HEK293 (cell line): ENCODE results near the gene RECK.

ENCODE experiments used
- GFI1B ChIP-seq: fragments of 450-650 bp; formaldehyde crosslinking; IDR thresholded peaks from 2 replicates; pipeline ENCODE4 v1.5.1; 2016; ENCODE audit warnings: missing biosample characterization, missing genetic modification characterization
- KLF7 ChIP-seq: fragments of 450-650 bp; formaldehyde crosslinking; IDR thresholded peaks from 2 replicates; pipeline ENCODE4 v1.5.1; 2016; ENCODE audit warnings: missing biosample characterization, missing genetic modification characterization, borderline replicate concordance
- REPIN1 ChIP-seq: fragments of 450-650 bp; formaldehyde crosslinking; IDR thresholded peaks from 2 replicates; pipeline ENCODE4 v1.5.1; 2017; ENCODE audit warnings: missing biosample characterization, missing genetic modification characterization, low read depth
- SALL2 ChIP-seq: fragments of 450-650 bp; formaldehyde crosslinking; IDR thresholded peaks from 2 replicates; pipeline ENCODE4 v1.5.0; 2017; ENCODE audit warnings: missing biosample characterization, mild to moderate bottlenecking, missing genetic modification characterization, borderline replicate concordance
- SCRT2 ChIP-seq: fragments of 450-650 bp; formaldehyde crosslinking; IDR thresholded peaks from 2 replicates; pipeline ENCODE4 v1.5.1; 2016; ENCODE audit warnings: missing biosample characterization, missing genetic modification characterization
- ZBTB17 ChIP-seq: fragments of 450-650 bp; formaldehyde crosslinking; IDR thresholded peaks from 2 replicates; pipeline ENCODE4 v1.5.1; 2016; ENCODE audit warnings: missing biosample characterization, missing genetic modification characterization
- ZBTB21 ChIP-seq: fragments of 450-650 bp; formaldehyde crosslinking; IDR thresholded peaks from 2 replicates; pipeline ENCODE4 v1.5.1; 2017; ENCODE audit warnings: missing biosample characterization, missing genetic modification characterization
- ZNF169 ChIP-seq: fragments of 450-650 bp; formaldehyde crosslinking; IDR thresholded peaks from 2 replicates; pipeline ENCODE4 v1.5.1; 2016; ENCODE audit warnings: missing biosample characterization, missing genetic modification characterization
- ZNF174 ChIP-seq: fragments of 450-650 bp; formaldehyde crosslinking; IDR thresholded peaks from 2 replicates; pipeline ENCODE4 v1.5.0; 2017; ENCODE audit warnings: missing biosample characterization, mild to moderate bottlenecking, missing genetic modification characterization
- ZNF391 ChIP-seq: fragments of 450-650 bp; formaldehyde crosslinking; IDR thresholded peaks from 2 replicates; pipeline ENCODE4 v1.5.1; 2016; ENCODE audit warnings: low read depth, missing biosample characterization, missing genetic modification characterization, borderline replicate concordance
- ZNF48 ChIP-seq: fragments of 450-650 bp; formaldehyde crosslinking; IDR thresholded peaks from 2 replicates; pipeline ENCODE4 v1.5.1; 2016; ENCODE audit warnings: missing biosample characterization, missing genetic modification characterization
- ZNF548 ChIP-seq: fragments of 450-650 bp; formaldehyde crosslinking; IDR thresholded peaks from 2 replicates; pipeline ENCODE4 v1.5.1; 2016; ENCODE audit warnings: missing biosample characterization, missing genetic modification characterization
- ZNF555 ChIP-seq: fragments of 450-650 bp; formaldehyde crosslinking; conservative IDR thresholded peaks from 2 replicates; pipeline ENCODE4 v1.5.1; 2017; ENCODE audit warnings: missing biosample characterization, mild to moderate bottlenecking, missing genetic modification characterization, inconsistent platforms
- ZNF596 ChIP-seq: fragments of 450-650 bp; IDR thresholded peaks from 2 replicates; pipeline ENCODE4 v1.5.0; 2018; ENCODE audit warnings: missing biosample characterization, mild to moderate bottlenecking, missing genetic modification characterization, moderate library complexity
- ZNF610 ChIP-seq: fragments of 450-650 bp; formaldehyde crosslinking; IDR thresholded peaks from 2 replicates; pipeline ENCODE4 v1.5.1; 2016; ENCODE audit warnings: missing biosample characterization, missing genetic modification characterization, borderline replicate concordance
- ZNF626 ChIP-seq: fragments of 450-650 bp; sonication (Bioruptor Pico); formaldehyde crosslinking; IDR thresholded peaks from 2 replicates; pipeline ENCODE4 v1.5.1; 2018; ENCODE audit warnings: missing biosample characterization, missing genetic modification characterization, inconsistent platforms
- ZNF670 ChIP-seq: fragments of 450-650 bp; formaldehyde crosslinking; IDR thresholded peaks from 2 replicates; pipeline ENCODE4 v1.5.1; 2016; ENCODE audit warnings: missing biosample characterization, missing genetic modification characterization, low read depth
- ZNF843 ChIP-seq: fragments of 450-650 bp; formaldehyde crosslinking; IDR thresholded peaks from 2 replicates; pipeline ENCODE4 v1.5.1; 2016; ENCODE audit warnings: missing biosample characterization, missing genetic modification characterization
- TF ChIP-seq, protein P1 (sequence below): fragments of 450-650 bp; formaldehyde crosslinking; IDR thresholded peaks from 2 replicates; pipeline ENCODE4 v1.5.1; 2017; ENCODE audit warnings: missing biosample characterization, missing genetic modification characterization
- TF ChIP-seq, protein P2 (sequence below): fragments of 450-650 bp; formaldehyde crosslinking; IDR thresholded peaks from 2 replicates; pipeline ENCODE4 v1.5.1; 2016; ENCODE audit warnings: missing biosample characterization, missing genetic modification characterization
- TF ChIP-seq, protein P3 (sequence below): fragments of 450-650 bp; formaldehyde crosslinking; IDR thresholded peaks from 2 replicates; pipeline ENCODE4 v1.5.1; 2016; ENCODE audit warnings: missing biosample characterization, missing genetic modification characterization
- TF ChIP-seq, protein P4 (sequence below): fragments of 450-650 bp; formaldehyde crosslinking; IDR thresholded peaks from 2 replicates; pipeline ENCODE4 v1.5.1; 2016; ENCODE audit warnings: missing biosample characterization, missing genetic modification characterization
- TF ChIP-seq, protein P5 (sequence below): fragments of 450-650 bp; formaldehyde crosslinking; IDR thresholded peaks from 2 replicates; pipeline ENCODE4 v1.5.1; 2016; ENCODE audit warnings: missing biosample characterization, missing genetic modification characterization, borderline replicate concordance

Gene RECK

DNA sequence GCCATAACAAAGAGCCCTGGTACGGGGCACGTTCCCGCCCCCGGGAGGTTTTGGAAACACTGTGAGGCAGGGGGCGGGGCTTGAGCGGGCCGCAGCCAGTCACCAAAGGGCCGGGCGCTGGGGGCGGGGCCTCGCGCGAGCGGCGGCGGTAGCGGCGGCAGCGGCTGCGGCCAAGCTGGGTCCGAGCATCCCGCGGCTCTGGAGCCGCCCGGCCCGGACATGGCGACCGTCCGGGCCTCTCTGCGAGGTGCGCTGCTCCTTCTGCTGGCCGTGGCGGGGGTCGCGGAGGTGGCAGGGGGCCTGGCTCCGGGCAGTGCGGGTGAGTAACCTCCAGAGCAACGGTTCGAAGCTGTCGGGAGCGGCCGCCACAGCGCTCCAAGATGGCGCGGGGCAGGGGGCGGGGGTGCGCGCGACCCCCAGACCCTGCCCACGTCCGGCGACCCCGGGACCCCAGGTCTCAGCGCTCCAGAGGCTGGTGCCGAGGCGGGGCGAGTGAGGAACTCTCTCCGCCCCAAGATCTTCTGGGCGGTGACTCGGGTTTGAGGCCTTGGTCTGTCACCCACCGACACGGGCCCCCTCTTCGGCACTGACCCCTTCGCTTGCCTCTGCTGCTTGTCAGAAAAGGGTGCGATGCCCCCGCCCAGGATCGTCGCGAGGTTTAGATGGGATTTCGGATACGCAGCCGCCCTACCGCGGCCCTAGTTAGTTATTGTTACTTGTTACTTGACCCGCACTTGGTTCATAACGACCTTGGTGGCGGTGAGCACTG is at the start of gene RECK (continued):
- TF ChIP-seq, protein P1, sequence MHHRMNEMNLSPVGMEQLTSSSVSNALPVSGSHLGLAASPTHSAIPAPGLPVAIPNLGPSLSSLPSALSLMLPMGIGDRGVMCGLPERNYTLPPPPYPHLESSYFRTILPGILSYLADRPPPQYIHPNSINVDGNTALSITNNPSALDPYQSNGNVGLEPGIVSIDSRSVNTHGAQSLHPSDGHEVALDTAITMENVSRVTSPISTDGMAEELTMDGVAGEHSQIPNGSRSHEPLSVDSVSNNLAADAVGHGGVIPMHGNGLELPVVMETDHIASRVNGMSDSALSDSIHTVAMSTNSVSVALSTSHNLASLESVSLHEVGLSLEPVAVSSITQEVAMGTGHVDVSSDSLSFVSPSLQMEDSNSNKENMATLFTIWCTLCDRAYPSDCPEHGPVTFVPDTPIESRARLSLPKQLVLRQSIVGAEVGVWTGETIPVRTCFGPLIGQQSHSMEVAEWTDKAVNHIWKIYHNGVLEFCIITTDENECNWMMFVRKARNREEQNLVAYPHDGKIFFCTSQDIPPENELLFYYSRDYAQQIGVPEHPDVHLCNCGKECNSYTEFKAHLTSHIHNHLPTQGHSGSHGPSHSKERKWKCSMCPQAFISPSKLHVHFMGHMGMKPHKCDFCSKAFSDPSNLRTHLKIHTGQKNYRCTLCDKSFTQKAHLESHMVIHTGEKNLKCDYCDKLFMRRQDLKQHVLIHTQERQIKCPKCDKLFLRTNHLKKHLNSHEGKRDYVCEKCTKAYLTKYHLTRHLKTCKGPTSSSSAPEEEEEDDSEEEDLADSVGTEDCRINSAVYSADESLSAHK (tag by site-specific recombination), result no peak
- TF ChIP-seq, protein P2, sequence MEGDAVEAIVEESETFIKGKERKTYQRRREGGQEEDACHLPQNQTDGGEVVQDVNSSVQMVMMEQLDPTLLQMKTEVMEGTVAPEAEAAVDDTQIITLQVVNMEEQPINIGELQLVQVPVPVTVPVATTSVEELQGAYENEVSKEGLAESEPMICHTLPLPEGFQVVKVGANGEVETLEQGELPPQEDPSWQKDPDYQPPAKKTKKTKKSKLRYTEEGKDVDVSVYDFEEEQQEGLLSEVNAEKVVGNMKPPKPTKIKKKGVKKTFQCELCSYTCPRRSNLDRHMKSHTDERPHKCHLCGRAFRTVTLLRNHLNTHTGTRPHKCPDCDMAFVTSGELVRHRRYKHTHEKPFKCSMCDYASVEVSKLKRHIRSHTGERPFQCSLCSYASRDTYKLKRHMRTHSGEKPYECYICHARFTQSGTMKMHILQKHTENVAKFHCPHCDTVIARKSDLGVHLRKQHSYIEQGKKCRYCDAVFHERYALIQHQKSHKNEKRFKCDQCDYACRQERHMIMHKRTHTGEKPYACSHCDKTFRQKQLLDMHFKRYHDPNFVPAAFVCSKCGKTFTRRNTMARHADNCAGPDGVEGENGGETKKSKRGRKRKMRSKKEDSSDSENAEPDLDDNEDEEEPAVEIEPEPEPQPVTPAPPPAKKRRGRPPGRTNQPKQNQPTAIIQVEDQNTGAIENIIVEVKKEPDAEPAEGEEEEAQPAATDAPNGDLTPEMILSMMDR (tag by site-specific recombination), result no peak
- TF ChIP-seq, protein P3, sequence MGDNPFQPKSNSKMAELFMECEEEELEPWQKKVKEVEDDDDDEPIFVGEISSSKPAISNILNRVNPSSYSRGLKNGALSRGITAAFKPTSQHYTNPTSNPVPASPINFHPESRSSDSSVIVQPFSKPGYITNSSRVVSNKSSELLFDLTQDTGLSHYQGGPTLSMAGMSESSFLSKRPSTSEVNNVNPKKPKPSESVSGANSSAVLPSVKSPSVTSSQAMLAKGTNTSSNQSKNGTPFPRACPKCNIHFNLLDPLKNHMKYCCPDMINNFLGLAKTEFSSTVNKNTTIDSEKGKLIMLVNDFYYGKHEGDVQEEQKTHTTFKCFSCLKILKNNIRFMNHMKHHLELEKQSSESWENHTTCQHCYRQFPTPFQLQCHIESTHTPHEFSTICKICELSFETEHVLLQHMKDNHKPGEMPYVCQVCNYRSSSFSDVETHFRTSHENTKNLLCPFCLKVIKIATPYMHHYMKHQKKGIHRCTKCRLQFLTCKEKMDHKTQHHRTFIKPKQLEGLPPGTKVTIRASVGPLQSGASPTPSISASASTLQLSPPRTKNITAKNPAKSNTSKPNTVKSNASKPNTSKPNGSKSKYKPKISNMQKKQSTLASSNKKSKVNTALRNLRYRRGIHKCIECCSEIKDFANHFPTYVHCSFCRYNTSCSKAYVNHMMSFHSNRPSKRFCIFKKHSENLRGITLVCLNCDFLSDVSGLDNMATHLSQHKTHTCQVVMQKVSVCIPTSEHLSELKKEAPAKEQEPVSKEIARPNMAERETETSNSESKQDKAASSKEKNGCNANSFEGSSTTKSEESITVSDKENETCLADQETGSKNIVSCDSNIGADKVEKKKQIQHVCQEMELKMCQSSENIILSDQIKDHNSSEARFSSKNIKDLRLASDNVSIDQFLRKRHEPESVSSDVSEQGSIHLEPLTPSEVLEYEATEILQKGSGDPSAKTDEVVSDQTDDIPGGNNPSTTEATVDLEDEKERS (tag by site-specific recombination), result no peak
- TF ChIP-seq REPIN1 (no peak), KLF7 (tag by site-specific recombination) (no peak), ZNF48 (tag by site-specific recombination) (no peak), ZNF843 (tag by site-specific recombination) (no peak), ZBTB21 (tag by site-specific recombination) (no peak), ZNF169 (no peak), ZNF596 (no peak), ZNF610 (tag by site-specific recombination) (no peak), GFI1B (no peak), SALL2 (tag by site-specific recombination) (no peak), ZNF548 (tag by site-specific recombination) (no peak), ZBTB17 (tag by site-specific recombination) (no peak), SCRT2 (tag by site-specific recombination) (no peak), ZNF670 (no peak), ZNF626 (tag by site-specific recombination) (no peak), ZNF174 (tag by site-specific recombination) (no peak), ZNF391 (no peak), ZNF555 (no peak)
- TF ChIP-seq, protein P4, sequence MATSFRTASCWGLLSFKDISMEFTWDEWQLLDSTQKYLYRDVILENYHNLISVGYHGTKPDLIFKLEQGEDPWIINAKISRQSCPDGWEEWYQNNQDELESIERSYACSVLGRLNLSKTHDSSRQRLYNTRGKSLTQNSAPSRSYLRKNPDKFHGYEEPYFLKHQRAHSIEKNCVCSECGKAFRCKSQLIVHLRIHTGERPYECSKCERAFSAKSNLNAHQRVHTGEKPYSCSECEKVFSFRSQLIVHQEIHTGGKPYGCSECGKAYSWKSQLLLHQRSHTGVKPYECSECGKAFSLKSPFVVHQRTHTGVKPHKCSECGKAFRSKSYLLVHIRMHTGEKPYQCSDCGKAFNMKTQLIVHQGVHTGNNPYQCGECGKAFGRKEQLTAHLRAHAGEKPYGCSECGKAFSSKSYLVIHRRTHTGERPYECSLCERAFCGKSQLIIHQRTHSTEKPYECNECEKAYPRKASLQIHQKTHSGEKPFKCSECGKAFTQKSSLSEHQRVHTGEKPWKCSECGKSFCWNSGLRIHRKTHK (tag by site-specific recombination), result no peak
- TF ChIP-seq, protein P5, sequence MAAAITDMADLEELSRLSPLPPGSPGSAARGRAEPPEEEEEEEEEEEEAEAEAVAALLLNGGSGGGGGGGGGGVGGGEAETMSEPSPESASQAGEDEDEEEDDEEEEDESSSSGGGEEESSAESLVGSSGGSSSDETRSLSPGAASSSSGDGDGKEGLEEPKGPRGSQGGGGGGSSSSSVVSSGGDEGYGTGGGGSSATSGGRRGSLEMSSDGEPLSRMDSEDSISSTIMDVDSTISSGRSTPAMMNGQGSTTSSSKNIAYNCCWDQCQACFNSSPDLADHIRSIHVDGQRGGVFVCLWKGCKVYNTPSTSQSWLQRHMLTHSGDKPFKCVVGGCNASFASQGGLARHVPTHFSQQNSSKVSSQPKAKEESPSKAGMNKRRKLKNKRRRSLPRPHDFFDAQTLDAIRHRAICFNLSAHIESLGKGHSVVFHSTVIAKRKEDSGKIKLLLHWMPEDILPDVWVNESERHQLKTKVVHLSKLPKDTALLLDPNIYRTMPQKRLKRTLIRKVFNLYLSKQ (tag by site-specific recombination), result no peak
- TF ChIP-seq, all 188 proteins: peak for 22
